Measurements from ENCODE around the gene SIPA1L3.

- no peak for TF ChIP-seq POLR2AphosphoS5 (IDR thresholded peaks at IDR 0.05; ENCODE audit: low read depth, low read length)
- no peak for TF ChIP-seq ELF1 (IDR thresholded peaks at IDR 0.05)
- TF ChIP-seq, protein P1, sequence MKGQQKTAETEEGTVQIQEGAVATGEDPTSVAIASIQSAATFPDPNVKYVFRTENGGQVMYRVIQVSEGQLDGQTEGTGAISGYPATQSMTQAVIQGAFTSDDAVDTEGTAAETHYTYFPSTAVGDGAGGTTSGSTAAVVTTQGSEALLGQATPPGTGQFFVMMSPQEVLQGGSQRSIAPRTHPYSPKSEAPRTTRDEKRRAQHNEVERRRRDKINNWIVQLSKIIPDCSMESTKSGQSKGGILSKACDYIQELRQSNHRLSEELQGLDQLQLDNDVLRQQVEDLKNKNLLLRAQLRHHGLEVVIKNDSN (IDR thresholded peaks at IDR 0.05; ENCODE audit: borderline replicate concordance, low read depth) = no peak
- no peak for TF ChIP-seq TAF1 (IDR thresholded peaks at IDR 0.05; ENCODE audit: borderline replicate concordance, low read depth, low read length)
- TF ChIP-seq, protein P2, sequence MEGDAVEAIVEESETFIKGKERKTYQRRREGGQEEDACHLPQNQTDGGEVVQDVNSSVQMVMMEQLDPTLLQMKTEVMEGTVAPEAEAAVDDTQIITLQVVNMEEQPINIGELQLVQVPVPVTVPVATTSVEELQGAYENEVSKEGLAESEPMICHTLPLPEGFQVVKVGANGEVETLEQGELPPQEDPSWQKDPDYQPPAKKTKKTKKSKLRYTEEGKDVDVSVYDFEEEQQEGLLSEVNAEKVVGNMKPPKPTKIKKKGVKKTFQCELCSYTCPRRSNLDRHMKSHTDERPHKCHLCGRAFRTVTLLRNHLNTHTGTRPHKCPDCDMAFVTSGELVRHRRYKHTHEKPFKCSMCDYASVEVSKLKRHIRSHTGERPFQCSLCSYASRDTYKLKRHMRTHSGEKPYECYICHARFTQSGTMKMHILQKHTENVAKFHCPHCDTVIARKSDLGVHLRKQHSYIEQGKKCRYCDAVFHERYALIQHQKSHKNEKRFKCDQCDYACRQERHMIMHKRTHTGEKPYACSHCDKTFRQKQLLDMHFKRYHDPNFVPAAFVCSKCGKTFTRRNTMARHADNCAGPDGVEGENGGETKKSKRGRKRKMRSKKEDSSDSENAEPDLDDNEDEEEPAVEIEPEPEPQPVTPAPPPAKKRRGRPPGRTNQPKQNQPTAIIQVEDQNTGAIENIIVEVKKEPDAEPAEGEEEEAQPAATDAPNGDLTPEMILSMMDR (IDR thresholded peaks at IDR 0.05) = no peak
- no peak for TF ChIP-seq EP300 (IDR thresholded peaks at IDR 0.05; ENCODE audit: borderline replicate concordance in 1 of 2, low read depth in 1 of 2, low read length in 1 of 2)
- no peak for TF ChIP-seq GABPA (IDR thresholded peaks at IDR 0.05; ENCODE audit: low read depth)
- no peak for TF ChIP-seq EZH2phosphoT487 (IDR thresholded peaks at IDR 0.05; ENCODE audit: borderline replicate concordance, low read depth)
- no peak for TF ChIP-seq USF2 (IDR thresholded peaks at IDR 0.05; ENCODE audit: borderline replicate concordance, low read depth, low read length)
- TF ChIP-seq RCOR1 (IDR thresholded peaks at IDR 0.05; ENCODE audit: low read length) = no peak
- TF ChIP-seq CHD2 (IDR thresholded peaks at IDR 0.05; ENCODE audit: low read length, partially characterized antibody) = no peak
These were observed 59.7 kb downstream of the SIPA1L3 start for GRCh38 chr19:37966662-37967231.

Measured in SK-N-SH (cell line).